ENCODE results near the gene ADGRG6.

The ADGRG6 gene

DNA sequence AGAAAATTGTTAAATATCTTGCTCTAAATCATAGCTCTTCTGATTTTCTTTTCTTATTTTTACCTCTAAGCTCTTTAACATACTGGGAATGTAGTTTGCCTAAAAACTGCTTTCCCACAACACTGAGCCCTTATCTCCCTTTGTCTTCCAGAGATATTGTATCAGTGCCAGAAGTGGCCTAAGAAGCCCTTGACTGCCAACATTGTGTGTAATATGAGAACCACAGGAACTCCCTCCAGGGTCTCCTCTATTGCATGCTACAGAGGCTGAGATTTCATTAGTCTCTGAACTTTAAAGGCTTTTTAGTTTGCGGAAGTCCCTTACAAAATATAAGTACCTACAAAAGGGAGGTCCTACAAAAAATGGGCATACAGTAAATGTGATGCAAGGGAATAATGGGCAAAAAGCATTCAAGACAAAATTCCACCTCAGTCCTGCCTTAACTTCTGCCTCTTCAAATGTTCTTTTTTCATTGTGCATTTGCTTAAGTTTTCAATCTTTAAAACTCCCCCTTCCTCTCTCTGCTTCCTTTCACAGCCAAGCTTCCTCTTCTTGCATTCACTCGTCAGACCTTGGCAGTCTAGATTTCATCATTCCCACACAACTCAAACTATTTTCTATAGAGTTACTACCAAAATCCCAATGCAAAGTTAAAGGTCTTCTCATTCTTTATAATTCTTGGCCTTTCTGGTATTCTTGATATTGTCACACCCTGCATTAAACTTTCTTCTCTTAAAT, 76.5 kb downstream of the ADGRG6 start:
- no peak for DNase-seq

DNA sequence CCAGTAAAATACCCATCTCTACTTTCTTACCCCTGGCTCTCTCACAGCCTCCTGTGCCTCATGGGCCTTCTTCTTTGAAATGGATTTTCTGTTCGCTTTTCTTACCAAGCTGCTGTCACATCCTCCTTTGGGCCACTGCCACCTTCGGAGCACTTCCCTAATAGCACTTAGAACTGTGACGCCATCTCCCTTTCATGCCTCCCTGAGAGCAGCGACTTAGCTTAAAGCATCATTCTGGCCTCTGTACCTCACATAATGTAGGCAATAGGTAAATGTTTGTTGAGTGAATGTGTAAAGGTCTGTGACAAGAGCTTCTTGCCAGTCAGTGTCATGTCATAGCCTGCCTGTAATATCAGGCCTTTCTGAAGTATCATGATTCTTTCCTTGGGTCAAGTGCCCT, 78.8 kb downstream of the ADGRG6 start:
- DNase-seq: no peak

DNA sequence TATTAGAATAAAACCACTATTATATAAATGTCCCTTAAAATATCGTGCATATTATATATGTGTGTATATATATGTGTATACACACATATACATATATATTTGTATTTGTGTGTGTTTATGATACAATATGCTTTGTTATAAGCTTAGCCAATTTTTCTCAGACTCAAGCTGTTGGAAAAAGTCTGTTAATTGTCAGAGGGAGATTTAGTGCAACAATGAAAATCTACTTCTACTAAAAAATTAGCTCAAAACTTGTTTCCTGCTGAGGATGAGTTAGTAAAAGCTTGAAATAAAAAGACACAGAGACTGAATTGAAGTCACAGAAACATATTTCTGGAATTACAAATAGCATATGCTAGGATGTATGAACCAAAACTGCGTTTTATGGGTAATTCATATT, 79.4 kb downstream of the ADGRG6 start:
- DNase-seq: no peak

DNA sequence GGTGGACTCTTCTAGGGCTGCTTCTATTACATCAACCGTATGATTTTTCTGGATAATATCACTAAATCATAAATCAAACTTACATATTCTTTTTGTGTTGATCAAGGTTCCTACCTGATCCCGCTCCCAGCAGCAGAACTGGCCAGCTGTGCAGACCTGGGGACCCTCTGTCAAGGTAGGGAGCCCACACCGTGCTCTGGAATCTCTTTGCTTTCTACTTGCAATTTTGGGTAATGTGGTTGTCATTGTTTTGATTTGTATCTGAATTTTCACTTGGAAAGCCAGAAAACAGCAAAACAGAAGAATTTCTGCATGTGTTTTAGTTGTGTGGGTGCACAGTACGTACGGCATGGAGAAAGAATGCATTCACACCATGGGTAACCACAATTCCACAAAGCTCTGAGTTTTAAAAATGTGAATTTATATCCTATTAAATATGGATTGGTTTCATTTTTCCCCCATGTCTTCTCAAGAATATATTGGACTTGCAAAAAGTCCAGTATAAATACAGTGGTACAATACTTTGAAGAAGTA, 80.1 kb downstream of the ADGRG6 start:
- DNase-seq: no peak

DNA sequence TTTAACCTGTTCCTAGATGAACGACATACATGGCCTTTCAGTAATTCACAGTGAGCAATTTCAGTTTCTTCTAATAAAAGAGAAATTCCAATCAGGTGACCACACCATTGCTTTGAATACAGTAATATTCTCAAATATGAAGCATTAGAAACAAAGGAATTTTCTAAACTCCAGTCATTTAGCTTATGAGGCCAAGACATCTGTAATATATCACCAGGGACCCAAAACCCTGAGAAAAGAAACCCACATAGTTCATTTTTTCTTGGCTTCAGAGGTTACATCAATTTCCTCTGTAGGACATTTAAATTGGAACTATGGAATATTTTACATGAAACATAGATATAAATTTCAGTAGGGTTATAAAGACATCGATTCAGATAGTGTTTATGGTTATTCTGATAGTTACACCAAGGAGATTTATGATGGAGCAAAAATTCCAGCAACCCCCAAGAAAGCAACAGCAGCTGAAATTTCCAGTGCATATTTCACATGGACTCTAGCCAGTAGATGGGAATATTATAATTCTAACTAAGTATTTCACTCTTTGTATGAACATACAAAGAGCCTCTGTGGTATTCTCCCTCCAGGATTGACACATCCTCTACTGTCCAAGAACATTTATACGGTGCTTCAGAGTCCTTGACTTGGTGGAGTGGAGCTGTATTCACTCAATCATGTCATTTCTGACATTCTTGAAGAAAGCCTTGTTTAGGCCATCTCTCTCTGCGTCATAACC, 82.9 kb downstream of the ADGRG6 start:
- DNase-seq: no peak

DNA sequence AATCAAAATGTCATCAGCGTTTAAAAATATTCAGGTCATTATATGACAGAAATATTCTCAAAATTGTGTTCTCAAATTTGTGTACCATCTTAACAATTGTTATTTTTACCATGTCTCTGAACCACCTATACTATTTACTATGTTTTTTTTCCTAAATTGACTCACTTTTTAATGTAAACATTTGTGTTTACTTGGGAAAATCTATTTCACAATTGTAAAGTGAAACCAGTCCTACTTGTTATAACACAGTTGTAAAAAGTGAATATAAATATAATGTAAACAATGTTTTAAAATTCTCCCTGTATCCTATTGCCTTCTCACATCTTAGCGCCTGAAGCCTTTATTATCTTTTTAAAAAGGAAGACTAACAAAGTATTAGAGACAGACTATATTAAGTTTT, 83.5 kb downstream of the ADGRG6 start:
- DNase-seq: no peak

GRCh38 chr6:142386657-142387056, 84.8 kb downstream of the ADGRG6 start:
- no peak for DNase-seq

GRCh38 chr6:142387997-142388815, 86.4 kb downstream of the ADGRG6 start:
- DNase-seq: no peak

DNA sequence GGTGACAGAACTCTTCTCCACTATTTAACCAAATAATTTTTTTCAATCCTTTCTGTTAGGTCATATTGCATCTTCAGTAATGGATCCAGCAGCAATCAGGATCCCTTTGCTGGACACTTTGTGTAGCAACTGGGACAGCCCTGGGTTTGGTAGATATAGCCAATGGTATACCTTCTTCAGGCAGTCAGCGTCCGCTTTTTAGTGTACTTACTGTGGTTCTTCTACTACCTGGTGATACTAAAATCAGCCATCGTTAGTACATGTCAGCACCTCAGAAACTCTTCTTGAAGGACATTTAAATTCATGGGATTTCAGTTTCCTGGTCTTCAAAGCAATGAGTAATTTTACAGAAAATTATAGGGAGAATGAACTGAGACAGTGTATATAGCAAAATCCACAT, 93.5 kb downstream of the ADGRG6 start:
- DNase-seq: no peak

DNA sequence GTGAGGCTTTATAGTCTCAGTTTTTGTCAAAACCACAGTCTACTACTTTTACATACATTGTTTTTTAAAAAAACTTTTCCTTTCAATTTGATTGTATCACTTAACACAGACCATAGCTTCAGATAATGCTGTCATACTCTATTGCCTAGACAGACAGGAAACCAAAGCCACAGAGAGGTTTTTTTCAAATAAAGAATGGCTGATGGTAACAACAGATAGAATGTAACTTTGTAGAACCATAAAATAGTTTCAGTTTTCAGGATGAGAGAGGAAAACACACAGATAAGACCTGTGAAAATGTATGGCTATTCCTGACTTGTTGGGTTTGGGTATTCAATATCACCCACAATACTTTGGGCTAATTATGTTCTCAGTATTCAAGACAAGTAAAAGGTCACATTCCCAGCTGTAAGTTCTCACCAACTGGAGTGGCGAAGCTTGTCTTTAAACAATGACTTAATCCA, 94.0 kb downstream of the ADGRG6 start:
- DNase-seq: no peak

DNA sequence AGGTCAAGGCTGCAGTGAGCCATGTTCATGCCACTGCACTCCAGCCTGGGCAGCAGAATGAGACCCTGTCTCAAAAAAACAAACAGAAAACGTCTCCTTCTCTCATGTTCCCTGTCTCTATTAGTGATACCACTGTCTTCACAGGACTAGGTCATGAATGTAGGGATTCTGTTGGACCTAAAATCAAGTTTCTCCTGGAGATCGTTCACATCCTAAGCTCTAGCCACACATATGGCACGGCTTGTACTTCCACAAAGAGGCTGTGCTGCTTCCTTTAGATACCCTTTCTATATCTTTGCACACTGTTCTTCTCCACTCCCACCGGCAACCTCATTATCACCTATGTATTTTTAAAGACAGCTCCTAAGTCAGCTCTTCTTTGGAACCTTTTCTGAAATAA, 96.5 kb downstream of the ADGRG6 start:
- no peak for DNase-seq

GRCh38 chr6:142399739-142400138, 97.9 kb downstream of the ADGRG6 start:
- DNase-seq: no peak

GRCh38 chr6:142400495-142400894, 98.7 kb downstream of the ADGRG6 start:
- DNase-seq: no peak

DNA sequence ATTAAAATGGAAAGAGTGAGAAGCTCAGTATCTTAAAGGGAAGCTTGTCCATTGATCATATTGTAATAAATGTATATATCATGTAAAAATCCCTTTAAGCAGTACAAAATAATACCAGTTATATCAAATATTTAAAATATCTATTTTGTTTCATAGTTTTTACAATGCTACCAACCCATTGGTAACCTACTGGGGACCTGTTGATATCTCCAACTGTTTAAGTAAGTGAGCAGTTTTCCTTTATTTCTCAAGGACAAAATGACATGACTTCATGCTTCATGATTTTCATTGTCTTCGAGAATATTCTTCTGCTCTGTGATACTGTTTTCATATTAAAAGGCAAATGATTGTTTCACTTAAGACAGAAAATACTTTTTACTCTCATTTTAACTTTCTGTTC, 100.0 kb downstream of the ADGRG6 start:
- no peak for DNase-seq

- no peak for DNase-seq
Measured at GRCh38 chr6:142404751-142405150, 102.9 kb downstream of the ADGRG6 start.

GRCh38 chr6:142406131-142406530, 104.3 kb downstream of the ADGRG6 start:
- DNase-seq: no peak

DNA sequence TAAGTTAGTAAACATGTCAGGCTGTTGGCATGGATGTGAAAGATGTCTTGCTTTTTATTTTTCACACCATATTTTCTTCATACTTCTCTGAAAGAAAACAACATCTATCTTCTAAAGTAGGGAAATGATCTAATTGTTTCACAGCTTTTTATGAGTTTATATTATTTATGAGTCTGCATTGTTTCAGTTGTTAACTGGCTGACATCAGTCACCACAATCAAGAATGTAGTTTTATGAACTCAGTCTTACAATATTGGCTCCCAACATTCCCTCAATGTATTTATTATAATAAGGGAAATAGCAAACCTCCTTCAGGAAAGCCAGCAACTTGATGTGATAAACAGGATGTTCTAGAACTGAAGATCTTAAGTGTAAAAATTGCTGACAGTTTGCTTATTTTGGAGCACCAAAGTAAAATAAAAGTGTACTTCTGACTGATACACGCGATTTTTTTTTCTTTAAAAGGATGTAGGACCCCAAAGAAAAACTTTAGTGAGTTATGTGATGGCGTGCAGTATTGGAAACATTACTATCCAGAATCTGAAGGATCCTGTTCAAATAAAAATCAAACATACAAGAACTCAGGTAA, 106.0 kb downstream of the ADGRG6 start:
- DNase-seq: no peak

DNA sequence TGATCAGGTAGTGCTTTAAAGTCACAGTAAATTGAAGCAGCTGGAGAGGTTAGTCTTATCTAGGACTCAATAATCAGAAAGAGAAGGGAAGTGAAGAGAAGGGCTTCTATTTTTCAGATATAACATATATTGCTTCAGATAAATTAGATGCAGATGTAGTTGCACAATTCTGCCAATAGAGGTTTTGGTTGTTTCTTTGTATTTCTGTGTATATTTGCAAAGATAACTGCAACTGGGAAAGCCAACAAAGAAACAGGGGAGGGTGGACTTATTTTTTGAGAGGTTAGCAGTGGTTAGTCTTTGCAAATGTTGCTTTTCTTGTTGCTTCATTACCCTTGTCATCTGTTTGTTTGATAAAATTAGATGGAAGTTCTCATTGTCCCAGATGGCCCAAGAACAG, 106.6 kb downstream of the ADGRG6 start:
- DNase-seq: no peak

DNA sequence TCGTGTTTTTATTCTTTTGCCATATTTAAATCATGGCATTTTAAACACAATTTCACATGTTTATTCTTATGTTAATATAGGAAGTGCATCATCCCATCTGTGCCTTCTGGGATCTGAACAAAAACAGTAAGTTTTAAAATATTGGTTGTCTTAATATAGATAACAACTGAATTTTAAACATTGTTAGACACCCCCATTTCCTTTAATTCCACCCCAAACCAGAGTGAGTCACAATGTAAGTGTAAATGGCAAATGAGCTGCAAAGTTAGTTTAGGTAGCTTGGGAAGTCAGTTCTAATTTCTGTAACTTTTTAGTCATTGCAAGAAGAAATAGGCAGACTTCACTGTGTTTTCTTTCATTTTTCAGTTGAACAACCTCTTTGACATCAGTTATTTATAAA, 108.0 kb downstream of the ADGRG6 start:
- DNase-seq: no peak

- no peak for DNase-seq
Measured at GRCh38 chr6:142411145-142411544, 109.3 kb downstream of the ADGRG6 start.

DNA sequence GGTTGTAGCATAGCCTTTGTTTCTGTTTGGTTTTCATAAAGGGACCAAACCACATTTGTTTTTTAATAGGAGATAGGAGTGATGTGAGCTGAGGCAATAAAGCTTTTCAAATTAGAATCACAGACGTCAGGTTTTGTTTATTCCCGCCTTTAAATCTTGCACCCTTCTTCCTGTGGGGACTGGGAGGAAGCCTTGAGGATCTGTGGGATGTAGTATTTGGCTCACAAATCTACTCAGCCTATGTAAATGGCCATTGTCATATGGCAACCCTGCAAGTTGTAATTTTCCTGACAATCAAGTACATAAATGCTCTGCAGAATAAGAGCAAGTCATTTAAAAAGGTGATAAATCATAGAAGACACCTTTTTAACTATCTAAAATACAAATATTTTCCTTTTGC, 110.4 kb downstream of the ADGRG6 start:
- DNase-seq: no peak

DNA sequence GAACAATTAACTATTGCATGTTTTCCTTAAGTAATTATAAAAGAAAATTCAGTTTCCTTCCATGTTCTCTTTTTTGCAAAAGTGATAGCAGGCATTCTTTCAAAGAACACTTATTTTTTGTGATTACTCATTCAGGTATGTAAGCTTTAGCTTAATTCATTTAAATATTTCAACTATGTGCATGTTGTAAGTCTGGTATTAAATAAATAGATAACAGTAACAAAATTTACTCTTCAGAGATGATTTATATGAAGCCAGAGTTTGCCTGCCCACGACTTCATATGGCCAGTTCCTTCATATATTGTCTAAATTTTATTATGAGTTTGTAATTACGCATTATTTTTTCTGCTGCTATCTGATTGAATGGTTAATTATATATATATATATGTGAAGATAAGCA, 110.9 kb downstream of the ADGRG6 start:
- no peak for DNase-seq

DNA sequence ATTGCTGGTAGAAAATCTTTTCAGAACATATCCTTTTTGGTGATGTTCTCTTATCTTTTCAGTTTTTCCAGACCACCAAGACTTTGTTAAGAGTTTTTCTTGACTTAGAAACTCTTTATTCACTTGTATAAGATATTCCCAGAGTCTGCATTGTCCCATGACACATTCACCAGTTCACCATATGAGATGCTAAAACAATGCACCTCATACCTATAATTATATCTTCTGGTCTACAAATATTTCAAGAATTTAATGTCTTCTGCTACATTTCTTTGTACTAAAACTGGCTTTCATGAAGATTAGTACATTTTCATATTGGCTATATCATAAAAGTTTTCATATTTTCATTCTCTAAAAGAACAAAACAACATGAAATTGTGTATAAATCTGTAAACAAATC, 111.3 kb downstream of the ADGRG6 start:
- DNase-seq: no peak
